ENCODE results near the gene APBB2. TPM values are rescaled to one million over a fixed set of nuclear protein-coding genes. Genes with fewer than 3 reads are reported as not detected.

Gene APBB2
- total RNA-seq, 1 experiment from 2014 or later, result 17.7 TPM

GRCh38 chr4:40788331-40788730, 426.0 kb downstream of the APBB2 start:
- CTCF ChIA-PET, result no interaction called here
- no peak overlapping the region for H3K27ac Mint-ChIP-seq (ENCODE audit: unreplicated experiment)
- DNase-seq, result no peak
- no peaks in the 10 kb centered on the region for H3K9me3 Mint-ChIP-seq (ENCODE audit: low read depth, unreplicated experiment)
- H3K27me3 Mint-ChIP-seq (ENCODE audit: unreplicated experiment), result no peaks in the 10 kb centered on the region
- no peak overlapping the region for H3K4me3 Mint-ChIP-seq (ENCODE audit: low read depth, unreplicated experiment)
- intact Hi-C loops (cut with micrococcal nuclease; ENCODE audit: unreplicated experiment), result no loop called here
- no peaks in the 10 kb centered on the region for H3K4me1 Mint-ChIP-seq (ENCODE audit: low read depth, unreplicated experiment)
- no peak for TF ChIP-seq CTCF (IDR thresholded peaks at IDR 0.05; ENCODE audit: unreplicated experiment)
- no peaks in the 10 kb centered on the region for H3K36me3 Mint-ChIP-seq (ENCODE audit: insufficient read depth, unreplicated experiment)
- BruUV-seq (replicated peaks), result no TSS peak

- no peaks in the 10 kb centered on the region for H3K27me3 Mint-ChIP-seq (ENCODE audit: unreplicated experiment)
- DNase-seq, result no peak
- H3K9me3 Mint-ChIP-seq (ENCODE audit: low read depth, unreplicated experiment), result no peaks in the 10 kb centered on the region
- BruUV-seq (replicated peaks), result no TSS peak
- CTCF ChIA-PET, result no interaction called here
- no peak overlapping the region for H3K27ac Mint-ChIP-seq (ENCODE audit: unreplicated experiment)
- no peak for TF ChIP-seq CTCF (IDR thresholded peaks at IDR 0.05; ENCODE audit: unreplicated experiment)
- intact Hi-C loops (cut with micrococcal nuclease; ENCODE audit: unreplicated experiment), result no loop called here
- no peak overlapping the region for H3K4me3 Mint-ChIP-seq (ENCODE audit: low read depth, unreplicated experiment)
- no peaks in the 10 kb centered on the region for H3K36me3 Mint-ChIP-seq (ENCODE audit: insufficient read depth, unreplicated experiment)
- no peaks in the 10 kb centered on the region for H3K4me1 Mint-ChIP-seq (ENCODE audit: low read depth, unreplicated experiment)
These were observed 428.6 kb downstream of the APBB2 start for GRCh38 chr4:40785727-40786126.

GRCh38 chr4:40782876-40783275, 431.5 kb downstream of the APBB2 start:
- Mint-ChIP-seq H3K36me3 (ENCODE audit: insufficient read depth, unreplicated experiment) (no peaks in the 10 kb centered on the region), H3K27me3 (ENCODE audit: unreplicated experiment) (no peaks in the 10 kb centered on the region), H3K9me3 (ENCODE audit: low read depth, unreplicated experiment) (no peaks in the 10 kb centered on the region), H3K27ac (ENCODE audit: unreplicated experiment) (no peak overlapping the region), H3K4me1 (ENCODE audit: low read depth, unreplicated experiment) (no peaks in the 10 kb centered on the region), H3K4me3 (ENCODE audit: low read depth, unreplicated experiment) (no peak overlapping the region)
- CTCF ChIA-PET, result interaction anchor here (0.7 kb wide), 1 partner anchor 95 kb away, joined by 5 read pairs; no protein-coding TSS in a partner anchor
- intact Hi-C loops (cut with micrococcal nuclease; ENCODE audit: unreplicated experiment), result no loop called here
- no TSS peak for BruUV-seq (replicated peaks)
- TF ChIP-seq CTCF (IDR thresholded peaks at IDR 0.05; ENCODE audit: unreplicated experiment), result no peak
- no peak for DNase-seq

GRCh38 chr4:40778090-40778489, 436.3 kb downstream of the APBB2 start:
- no TSS peak for BruUV-seq (replicated peaks)
- no peaks in the 10 kb centered on the region for H3K4me1 Mint-ChIP-seq (ENCODE audit: low read depth, unreplicated experiment)
- CTCF ChIA-PET, result no interaction called here
- no peak for TF ChIP-seq CTCF (IDR thresholded peaks at IDR 0.05; ENCODE audit: unreplicated experiment)
- H3K27ac Mint-ChIP-seq (ENCODE audit: unreplicated experiment), result no peak overlapping the region
- no peaks in the 10 kb centered on the region for H3K36me3 Mint-ChIP-seq (ENCODE audit: insufficient read depth, unreplicated experiment)
- H3K9me3 Mint-ChIP-seq (ENCODE audit: low read depth, unreplicated experiment), result no peaks in the 10 kb centered on the region
- intact Hi-C loops (cut with micrococcal nuclease; ENCODE audit: unreplicated experiment), result no loop called here
- no peaks in the 10 kb centered on the region for H3K27me3 Mint-ChIP-seq (ENCODE audit: unreplicated experiment)
- no peak overlapping the region for H3K4me3 Mint-ChIP-seq (ENCODE audit: low read depth, unreplicated experiment)
- no peak for DNase-seq
